ENCODE measurements around the gene ZNF473. TPM values are rescaled to one million over a fixed set of nuclear protein-coding genes. Genes with fewer than 3 reads are reported as not detected.

Gene ZNF473
- 10 to 100 TPM; 13.2 to 15.7 (median 14.3) TPM for polyA plus RNA-seq (ENCODE audit: insufficient read depth in 1 of 5, insufficient read length in 5 of 5, low replicate concordance in 1 of 5)
- long read RNA-seq, donor 1, full-length matches to known transcripts: 20 of 20 reads
- long read RNA-seq, donor 1, partial matches to known transcripts: 0 of 20 reads
- long read RNA-seq, donor 1, other reads (novel, unspliced or antisense): 0 of 20 reads
- long read RNA-seq, donor 2, full-length matches to known transcripts: 3 of 3 reads
- long read RNA-seq, donor 2, partial matches to known transcripts: 0 of 3 reads
- long read RNA-seq, donor 2, other reads (novel, unspliced or antisense): 0 of 3 reads
- long read RNA-seq, donor 3, full-length matches to known transcripts: 14 of 14 reads
- long read RNA-seq, donor 3, partial matches to known transcripts: 0 of 14 reads
- long read RNA-seq, donor 3, other reads (novel, unspliced or antisense): 0 of 14 reads
- long read RNA-seq, donor 4, full-length matches to known transcripts: 13 of 13 reads
- long read RNA-seq, donor 4, partial matches to known transcripts: 0 of 13 reads
- long read RNA-seq, donor 4, other reads (novel, unspliced or antisense): 0 of 13 reads
- long read RNA-seq, donor 5, full-length matches to known transcripts: 6 of 6 reads
- long read RNA-seq, donor 5, partial matches to known transcripts: 0 of 6 reads
- long read RNA-seq, donor 5, other reads (novel, unspliced or antisense): 0 of 6 reads
- long read RNA-seq, donor 6, full-length matches to known transcripts: 17 of 17 reads
- long read RNA-seq, donor 6, partial matches to known transcripts: 0 of 17 reads
- long read RNA-seq, donor 6, other reads (novel, unspliced or antisense): 0 of 17 reads
- long read RNA-seq, donor 7, full-length matches to known transcripts: 16 of 16 reads
- long read RNA-seq, donor 7, partial matches to known transcripts: 0 of 16 reads
- long read RNA-seq, donor 7, other reads (novel, unspliced or antisense): 0 of 16 reads
- long read RNA-seq, donor 8, full-length matches to known transcripts: 1 of 1 reads
- long read RNA-seq, donor 8, partial matches to known transcripts: 0 of 1 reads
- long read RNA-seq, donor 8, other reads (novel, unspliced or antisense): 0 of 1 reads

DNA sequence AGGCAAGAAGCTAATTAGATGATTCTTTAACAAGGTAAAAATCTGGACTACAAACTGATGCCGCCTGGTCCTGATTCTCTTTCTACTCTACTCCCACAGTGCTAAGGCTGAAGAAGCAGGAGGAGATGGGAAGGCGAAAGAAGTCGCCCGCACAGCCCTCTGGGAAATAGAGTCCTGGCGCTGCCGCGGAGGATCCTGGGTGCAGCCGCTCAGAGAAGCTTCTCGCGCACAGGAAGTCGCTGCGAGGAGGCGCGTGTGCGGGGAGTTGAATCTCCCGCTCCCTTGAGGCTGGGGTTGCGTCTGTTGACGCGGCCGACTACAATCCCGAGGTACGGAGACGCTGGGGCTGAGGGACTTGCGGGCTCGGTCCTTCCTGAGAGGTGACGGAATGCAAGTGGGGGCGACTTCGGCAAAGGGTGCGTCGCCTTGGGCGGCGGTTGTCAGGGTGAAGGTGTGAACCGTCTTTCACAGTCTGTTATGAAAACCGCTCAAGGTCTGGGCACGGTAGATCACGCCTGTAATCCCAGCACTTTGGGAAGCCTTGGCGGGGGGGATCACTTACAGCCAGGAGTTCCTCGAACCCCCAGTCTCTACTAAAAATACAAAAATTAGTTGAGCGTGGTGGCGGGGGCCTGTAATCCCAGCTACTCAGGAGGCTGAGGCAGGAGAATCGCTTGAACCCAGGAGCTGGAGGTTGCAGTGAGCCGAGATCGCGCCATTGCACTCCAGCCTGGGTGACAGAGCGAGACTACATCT, at the start of gene ZNF473:
Gene ZNF473 (plus strand): TSS at position 212 of the 756 bp plus-strand sequence. CDS start 5,078 bp downstream, outside the sequence.
- no peak for DNase-seq

GRCh38 chr19:49976496-49976895, 49.3 kb upstream of the ZNF473 start:
- no peak for DNase-seq

DNA sequence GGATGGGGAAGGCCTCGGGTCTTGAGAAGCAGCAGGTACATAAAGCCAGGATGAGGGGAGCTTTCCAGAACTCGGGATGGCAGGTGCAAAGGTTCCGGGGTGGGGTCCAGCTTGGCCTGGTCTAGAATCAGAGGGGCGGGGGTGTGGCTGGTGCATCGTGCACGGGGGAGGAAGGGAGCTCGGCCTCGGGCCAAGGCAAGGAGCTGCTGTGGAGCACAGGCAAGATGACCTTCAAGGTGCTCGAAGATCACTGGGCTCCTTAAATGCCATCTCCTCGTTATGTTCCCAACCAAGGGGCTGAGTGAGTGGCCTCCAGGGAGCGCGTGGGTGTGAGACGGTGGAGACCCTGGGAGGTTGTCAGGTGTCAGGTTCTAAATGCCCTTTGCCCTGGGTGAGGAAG, 48.7 kb upstream of the ZNF473 start:
- DNase-seq: no peak

DNA sequence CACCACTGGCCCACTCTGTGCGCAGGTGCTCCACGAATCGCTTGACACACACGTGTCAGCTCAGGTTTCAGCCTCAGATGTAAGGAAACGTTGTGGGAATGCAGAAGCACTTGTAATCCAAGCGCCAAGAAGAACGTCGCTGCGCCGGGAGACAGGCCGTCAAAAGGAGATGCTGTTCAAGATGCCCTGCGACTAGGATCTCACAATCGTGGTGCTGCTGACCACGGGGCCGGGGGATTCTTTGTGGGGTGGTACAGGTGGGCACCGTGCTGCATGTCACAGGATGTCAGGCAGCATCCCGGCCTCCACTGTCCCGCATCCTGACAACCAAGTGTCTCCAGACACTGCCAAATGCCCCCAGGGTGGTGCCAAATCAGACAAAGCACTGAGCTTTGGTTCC, 47.9 kb upstream of the ZNF473 start:
- no peak for DNase-seq

- DNase-seq: no peak
Observed at GRCh38 chr19:49978324-49978723, 47.5 kb upstream of the ZNF473 start.

DNA sequence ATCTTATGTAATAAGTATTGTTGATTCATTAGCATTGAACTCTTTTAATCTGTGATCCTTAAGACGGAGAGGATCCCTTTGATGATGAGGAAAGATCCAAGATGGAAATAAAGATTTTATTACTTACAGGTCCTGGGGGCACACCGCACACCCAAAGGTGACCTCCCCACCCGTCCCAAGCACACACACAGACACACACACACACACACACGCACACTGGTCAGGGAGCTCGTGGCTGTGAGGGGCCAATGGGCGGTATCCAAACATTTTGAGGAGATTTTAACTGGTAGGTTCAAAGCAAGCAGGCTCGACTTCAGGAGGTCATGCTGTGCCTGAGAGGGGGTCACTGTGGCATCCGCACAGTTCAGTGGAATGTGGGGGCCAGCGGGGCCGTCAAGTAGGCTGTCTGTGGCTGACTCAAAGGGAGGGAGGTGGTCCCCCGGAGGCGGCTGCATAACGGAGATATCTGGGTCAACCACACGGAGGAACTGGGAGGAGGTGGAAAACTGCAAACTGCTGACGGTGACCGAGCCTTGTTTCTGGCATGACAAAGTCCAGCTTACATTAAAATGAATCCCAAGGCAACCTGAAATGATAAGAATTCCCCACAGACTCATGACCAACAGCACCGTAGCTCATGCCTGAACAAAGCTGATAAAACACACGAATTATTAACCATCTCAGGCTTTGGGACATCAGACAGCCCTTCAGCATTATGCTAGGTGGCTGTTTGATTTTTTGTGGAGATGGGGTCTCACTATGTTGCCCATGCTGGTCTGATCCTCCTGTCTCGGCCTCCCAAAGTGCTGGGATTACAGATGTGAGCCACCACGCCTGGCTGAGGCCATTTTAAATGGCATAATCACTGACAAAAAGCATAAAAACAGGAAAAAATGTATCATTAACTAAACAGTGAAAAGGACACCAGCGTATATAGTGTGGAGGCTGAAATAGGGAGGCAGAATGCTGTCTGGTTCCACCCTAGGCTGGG, 43.9 kb upstream of the ZNF473 start:
- DNase-seq: no peak

DNA sequence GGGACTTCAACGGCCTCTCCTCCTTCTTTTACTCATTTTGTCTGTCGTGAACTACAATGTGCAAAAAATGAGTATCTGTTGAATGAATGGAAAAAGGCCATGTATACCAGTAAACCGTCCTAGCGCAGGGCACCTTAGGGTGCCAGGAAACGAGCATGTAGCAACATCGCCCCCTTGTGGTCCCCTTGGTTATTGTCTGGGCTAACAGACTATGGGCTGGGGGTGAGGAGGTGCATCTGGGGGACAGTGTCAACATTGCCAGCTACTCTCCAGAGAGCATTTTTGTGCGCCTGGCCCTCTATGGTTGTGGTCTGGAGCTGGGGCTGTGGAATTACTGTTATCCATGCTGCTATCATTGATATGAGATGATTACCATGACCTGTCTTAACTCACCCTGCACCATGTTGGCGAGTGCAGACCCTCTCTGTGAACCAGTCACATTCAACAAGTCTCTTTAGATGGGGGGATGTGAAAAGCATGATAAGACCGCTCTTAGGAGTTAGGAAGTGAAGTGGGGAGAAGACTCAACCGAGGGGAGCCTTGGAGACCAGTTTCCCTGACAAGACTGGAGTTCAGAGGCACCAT, 42.1 kb upstream of the ZNF473 start:
- DNase-seq: peak in 1 of 2 donors; percentile 19

- no peak for DNase-seq
Observed at GRCh38 chr19:49984491-49984890, 41.3 kb upstream of the ZNF473 start.

GRCh38 chr19:49985871-49986270, 39.9 kb upstream of the ZNF473 start:
- DNase-seq: no peak

- no peak for DNase-seq
Observed at GRCh38 chr19:49986354-49986753, 39.5 kb upstream of the ZNF473 start.

- peak; percentile 88 to 90 for DNase-seq
Observed at GRCh38 chr19:49987159-49987698, 38.6 kb upstream of the ZNF473 start.

DNA sequence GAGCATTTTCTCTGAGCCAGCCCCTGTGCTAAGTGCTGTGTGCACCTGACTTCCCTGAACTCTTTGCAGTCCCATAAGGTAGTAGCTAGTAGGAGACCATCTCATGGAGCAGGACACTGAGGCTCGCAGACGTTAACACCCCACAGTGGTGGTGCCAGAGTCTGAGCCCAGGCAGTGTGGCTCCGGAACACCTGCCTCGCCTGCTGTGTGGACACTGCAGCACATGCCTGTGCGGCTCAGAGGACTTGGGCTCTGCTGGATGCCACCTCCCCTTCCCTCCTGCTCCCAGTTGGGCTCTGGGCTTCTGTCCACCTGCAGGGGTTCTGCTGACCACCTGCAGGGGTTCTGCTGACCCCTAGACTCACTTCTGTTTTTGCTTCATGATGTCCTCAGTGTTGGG, 37.8 kb upstream of the ZNF473 start:
- DNase-seq: no peak

DNA sequence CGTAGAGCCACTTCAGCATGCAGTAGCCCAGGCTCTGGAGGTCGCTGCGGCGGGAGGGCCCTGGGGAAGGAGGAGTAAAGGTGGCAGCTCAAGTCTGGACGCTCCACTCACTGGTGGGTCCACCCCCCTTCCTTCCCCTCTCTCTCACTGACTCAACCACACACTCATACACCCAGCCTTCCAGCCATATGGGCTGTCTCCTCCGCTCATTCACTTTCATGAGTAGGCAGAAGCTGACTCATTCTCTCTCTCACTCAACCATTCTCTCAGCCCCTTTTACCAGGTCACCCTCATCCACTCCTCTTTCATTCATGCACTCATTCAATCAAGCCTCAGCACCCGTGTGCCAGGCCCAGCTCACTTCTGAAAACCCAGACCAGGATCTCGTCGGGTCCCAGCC, 37.4 kb upstream of the ZNF473 start:
- no peak for DNase-seq

DNA sequence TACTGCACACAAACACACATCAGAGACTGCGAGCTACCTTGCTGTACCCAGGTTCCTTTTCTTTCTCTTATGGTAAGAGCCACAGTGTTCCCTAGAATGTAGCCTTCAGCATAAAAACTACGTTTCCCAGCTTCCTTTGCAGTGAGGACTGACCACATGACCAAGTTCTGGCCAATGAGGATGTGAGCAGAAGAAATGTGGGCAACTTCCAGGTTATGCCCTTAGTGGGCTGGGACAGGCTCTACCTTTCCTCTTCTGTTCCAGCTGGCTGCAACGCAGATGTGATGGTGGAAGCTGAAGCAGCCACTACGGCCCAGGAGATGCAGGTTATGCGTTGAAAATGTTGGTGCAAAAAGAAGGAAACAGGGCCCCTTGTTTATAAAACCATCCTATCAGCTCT, 28.1 kb upstream of the ZNF473 start:
- no peak for DNase-seq

DNA sequence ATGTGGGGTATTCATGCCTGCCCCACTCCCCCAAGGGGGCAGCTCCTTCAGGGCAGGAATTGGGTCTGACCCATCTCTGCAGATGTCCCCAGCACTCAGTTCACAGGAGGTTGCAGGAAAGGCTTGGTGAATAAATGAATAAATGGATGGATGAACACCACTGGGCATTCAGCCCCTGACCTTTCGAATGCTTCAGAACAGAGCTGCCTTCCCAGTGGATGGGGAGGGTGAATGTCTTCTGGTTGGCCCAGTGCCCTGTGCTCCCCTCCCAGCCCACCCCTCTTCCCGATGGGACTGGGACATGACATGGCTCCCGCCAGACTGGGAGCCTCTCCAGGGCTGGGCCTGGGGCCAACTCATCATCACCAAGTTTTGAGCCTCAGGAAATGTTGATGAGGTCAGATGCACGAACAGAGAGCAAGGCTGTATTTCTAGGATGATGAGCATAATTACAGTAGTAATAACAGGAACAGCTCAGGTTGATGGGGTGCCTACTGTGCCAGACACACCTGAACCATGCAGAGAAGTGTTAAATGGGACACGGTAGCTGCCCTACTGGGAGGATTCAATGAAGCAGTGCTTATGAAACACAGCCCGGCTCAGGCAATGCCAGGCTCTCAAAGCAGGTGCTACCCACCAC, 26.3 kb upstream of the ZNF473 start:
- peak in 1 of 2 donors; percentile 9 for DNase-seq

DNA sequence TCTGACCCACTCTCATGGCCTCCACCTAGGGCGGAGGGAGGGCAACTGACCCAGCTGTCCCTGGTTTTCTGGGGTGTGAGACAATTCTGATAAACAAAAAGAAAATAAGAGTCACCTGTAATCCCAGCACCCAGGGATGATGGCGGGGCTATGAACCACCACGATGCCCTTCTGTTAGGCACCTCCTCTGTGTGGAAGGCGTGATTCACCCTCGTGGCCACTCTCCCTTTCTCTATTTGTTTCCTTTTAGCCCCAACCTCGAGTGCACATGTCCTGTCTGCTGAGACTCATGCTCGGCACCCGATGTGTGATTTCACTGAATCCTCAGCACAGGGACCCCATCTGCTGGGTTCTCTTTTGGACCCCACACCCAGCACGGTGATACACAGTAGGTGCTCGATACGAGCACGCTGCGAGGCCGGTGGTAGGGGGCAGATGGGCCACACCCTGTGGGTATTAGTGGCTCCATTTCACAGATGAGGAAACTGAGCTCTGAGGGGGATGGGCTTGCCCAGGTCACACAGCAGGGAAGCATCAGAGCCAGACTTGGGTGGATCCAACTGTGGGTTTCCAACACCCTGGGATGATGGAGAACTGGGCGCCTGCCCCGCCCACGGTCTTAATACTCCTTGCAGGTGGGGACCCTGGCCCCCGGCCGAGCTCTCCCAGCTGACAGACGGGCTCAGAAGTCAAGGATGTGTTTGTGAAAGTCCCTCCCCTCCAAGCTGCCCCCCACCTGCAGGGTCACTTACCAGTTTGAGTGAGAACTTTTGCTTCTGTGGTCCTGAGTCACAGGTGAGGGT, 25.6 kb upstream of the ZNF473 start:
- no peak for DNase-seq

GRCh38 chr19:50000841-50001557, 24.8 kb upstream of the ZNF473 start:
- no peak for DNase-seq
